Measurements from ENCODE around the gene TRIM54.

Gene TRIM54

DNA sequence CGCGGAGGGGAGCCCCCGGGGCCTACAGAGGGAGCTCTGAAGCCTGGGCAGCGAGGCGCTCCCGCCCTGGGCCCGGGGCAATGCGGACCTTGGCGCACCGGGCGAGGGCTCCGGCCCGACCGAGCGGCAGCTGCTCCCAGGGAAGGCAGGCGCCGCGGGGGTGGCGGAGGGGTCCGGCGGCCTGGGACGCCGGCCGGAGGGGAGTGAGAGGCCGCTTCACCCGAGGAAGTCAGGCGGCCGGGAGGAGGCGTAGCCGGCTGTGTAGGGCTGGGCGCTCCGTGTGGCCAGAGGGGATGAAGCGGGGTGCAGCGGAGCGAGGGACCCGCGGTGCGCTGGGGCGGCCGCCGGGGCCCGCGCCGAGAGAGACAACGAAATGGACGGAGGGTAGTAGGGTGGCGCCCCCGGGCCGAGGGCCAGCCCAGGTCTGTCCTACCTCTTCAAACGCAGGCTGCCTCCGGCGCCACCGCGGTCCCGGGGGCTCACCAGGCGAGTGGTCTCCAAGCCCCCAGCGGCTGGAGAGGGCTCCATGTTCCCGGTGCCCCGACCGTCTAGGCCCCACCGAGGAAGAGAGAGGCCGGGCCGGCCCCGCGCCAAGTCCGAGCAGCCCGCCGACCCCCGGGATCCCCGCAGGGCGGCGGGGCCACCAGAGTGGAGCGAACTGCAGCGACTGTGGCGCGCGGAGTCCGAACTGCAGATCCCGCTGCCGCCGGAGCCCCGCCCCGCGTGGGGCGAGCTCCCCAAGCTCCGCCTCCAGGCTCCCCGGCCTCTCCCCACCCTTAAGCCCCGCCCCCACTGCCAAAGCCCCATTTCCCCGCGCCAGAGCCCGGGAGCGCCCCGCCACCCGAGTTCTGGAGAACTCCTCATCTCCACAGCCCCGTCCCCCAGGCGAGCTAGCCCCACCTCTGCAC lies 19.6 kb upstream of the TRIM54 start, which contains the start of gene SLC30A3 (continued):
- no peak for TF ChIP-seq ZNF398 (tag by site-specific recombination; IDR thresholded peaks at IDR 0.05)
- TF ChIP-seq ZNF157 (tag by site-specific recombination; IDR thresholded peaks at IDR 0.05) = no peak
- TF ChIP-seq MYNN (tag by site-specific recombination; IDR thresholded peaks at IDR 0.05; ENCODE audit: borderline replicate concordance) = no peak
- TF ChIP-seq ZNF311 (tag by site-specific recombination; IDR thresholded peaks at IDR 0.05; ENCODE audit: borderline replicate concordance) = no peak
- TF ChIP-seq, protein P1, sequence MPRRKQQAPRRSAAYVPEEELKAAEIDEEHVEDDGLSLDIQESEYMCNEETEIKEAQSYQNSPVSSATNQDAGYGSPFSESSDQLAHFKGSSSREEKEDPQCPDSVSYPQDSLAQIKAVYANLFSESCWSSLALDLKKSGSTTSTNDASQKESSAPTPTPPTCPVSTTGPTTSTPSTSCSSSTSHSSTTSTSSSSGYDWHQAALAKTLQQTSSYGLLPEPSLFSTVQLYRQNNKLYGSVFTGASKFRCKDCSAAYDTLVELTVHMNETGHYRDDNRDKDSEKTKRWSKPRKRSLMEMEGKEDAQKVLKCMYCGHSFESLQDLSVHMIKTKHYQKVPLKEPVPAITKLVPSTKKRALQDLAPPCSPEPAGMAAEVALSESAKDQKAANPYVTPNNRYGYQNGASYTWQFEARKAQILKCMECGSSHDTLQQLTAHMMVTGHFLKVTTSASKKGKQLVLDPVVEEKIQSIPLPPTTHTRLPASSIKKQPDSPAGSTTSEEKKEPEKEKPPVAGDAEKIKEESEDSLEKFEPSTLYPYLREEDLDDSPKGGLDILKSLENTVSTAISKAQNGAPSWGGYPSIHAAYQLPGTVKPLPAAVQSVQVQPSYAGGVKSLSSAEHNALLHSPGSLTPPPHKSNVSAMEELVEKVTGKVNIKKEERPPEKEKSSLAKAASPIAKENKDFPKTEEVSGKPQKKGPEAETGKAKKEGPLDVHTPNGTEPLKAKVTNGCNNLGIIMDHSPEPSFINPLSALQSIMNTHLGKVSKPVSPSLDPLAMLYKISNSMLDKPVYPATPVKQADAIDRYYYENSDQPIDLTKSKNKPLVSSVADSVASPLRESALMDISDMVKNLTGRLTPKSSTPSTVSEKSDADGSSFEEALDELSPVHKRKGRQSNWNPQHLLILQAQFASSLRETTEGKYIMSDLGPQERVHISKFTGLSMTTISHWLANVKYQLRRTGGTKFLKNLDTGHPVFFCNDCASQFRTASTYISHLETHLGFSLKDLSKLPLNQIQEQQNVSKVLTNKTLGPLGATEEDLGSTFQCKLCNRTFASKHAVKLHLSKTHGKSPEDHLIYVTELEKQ (tag by site-specific recombination; IDR thresholded peaks at IDR 0.05; ENCODE audit: borderline replicate concordance) = no peak
- TF ChIP-seq, protein P2, sequence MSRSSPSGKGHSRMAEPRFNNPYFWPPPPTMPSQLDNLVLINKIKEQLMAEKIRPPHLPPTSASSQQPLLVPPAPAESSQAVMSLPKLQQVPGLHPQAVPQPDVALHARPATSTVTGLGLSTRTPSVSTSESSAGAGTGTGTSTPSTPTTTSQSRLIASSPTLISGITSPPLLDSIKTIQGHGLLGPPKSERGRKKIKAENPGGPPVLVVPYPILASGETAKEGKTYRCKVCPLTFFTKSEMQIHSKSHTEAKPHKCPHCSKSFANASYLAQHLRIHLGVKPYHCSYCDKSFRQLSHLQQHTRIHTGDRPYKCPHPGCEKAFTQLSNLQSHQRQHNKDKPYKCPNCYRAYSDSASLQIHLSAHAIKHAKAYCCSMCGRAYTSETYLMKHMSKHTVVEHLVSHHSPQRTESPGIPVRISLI (tag by site-specific recombination; IDR thresholded peaks at IDR 0.05) = no peak
- no peak for TF ChIP-seq KLF10 (tag by site-specific recombination; IDR thresholded peaks at IDR 0.05)
- TF ChIP-seq GLI2 (tag by site-specific recombination; IDR thresholded peaks at IDR 0.05; ENCODE audit: borderline replicate concordance, low read depth) = no peak
- no peak for TF ChIP-seq SALL2 (tag by site-specific recombination; IDR thresholded peaks at IDR 0.05; ENCODE audit: borderline replicate concordance)
- peak; percentile 11; the same call in 1 of the 2 replicates for TF ChIP-seq KLF1 (tag by site-specific recombination; IDR thresholded peaks at IDR 0.05)
- no peak for TF ChIP-seq KLF8 (tag by site-specific recombination; IDR thresholded peaks at IDR 0.05)
- TF ChIP-seq ZNF266 (tag by site-specific recombination; IDR thresholded peaks at IDR 0.05; ENCODE audit: low read depth) = no peak
- TF ChIP-seq ZNF248 (tag by site-specific recombination; IDR thresholded peaks at IDR 0.05) = no peak
- TF ChIP-seq ZNF174 (tag by site-specific recombination; IDR thresholded peaks at IDR 0.05) = no peak
- TF ChIP-seq ZNF785 (tag by site-specific recombination; IDR thresholded peaks at IDR 0.05) = no peak
- TF ChIP-seq ZNF146 (tag by site-specific recombination; IDR thresholded peaks at IDR 0.05) = no peak
- no peak for TF ChIP-seq HOXD13 (CRISPR knock-in tag; IDR thresholded peaks at IDR 0.05; ENCODE audit: borderline replicate concordance)
- peak; percentile 57; the same call in 1 of the 2 replicates for TF ChIP-seq ZBTB7A (tag by site-specific recombination; IDR thresholded peaks at IDR 0.05; ENCODE audit: low read depth)
- TF ChIP-seq, protein P3, sequence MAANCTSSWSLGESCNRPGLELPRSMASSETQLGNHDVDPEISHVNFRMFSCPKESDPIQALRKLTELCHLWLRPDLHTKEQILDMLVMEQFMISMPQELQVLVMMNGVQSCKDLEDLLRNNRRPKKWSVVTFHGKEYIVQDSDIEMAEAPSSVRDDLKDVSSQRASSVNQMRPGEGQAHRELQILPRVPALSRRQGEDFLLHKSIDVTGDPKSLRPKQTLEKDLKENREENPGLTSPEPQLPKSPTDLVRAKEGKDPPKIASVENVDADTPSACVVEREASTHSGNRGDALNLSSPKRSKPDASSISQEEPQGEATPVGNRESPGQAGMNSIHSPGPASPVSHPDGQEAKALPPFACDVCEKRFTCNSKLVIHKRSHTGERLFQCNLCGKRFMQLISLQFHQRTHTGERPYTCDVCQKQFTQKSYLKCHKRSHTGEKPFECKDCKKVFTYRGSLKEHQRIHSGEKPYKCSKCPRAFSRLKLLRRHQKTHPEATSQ (tag by site-specific recombination; IDR thresholded peaks at IDR 0.05) = no peak
- TF ChIP-seq ZBTB6 (tag by site-specific recombination; IDR thresholded peaks at IDR 0.05) = 0 out of 2 replicates have a peak, but pooled peaks have one; percentile 19
- TF ChIP-seq, protein P4, sequence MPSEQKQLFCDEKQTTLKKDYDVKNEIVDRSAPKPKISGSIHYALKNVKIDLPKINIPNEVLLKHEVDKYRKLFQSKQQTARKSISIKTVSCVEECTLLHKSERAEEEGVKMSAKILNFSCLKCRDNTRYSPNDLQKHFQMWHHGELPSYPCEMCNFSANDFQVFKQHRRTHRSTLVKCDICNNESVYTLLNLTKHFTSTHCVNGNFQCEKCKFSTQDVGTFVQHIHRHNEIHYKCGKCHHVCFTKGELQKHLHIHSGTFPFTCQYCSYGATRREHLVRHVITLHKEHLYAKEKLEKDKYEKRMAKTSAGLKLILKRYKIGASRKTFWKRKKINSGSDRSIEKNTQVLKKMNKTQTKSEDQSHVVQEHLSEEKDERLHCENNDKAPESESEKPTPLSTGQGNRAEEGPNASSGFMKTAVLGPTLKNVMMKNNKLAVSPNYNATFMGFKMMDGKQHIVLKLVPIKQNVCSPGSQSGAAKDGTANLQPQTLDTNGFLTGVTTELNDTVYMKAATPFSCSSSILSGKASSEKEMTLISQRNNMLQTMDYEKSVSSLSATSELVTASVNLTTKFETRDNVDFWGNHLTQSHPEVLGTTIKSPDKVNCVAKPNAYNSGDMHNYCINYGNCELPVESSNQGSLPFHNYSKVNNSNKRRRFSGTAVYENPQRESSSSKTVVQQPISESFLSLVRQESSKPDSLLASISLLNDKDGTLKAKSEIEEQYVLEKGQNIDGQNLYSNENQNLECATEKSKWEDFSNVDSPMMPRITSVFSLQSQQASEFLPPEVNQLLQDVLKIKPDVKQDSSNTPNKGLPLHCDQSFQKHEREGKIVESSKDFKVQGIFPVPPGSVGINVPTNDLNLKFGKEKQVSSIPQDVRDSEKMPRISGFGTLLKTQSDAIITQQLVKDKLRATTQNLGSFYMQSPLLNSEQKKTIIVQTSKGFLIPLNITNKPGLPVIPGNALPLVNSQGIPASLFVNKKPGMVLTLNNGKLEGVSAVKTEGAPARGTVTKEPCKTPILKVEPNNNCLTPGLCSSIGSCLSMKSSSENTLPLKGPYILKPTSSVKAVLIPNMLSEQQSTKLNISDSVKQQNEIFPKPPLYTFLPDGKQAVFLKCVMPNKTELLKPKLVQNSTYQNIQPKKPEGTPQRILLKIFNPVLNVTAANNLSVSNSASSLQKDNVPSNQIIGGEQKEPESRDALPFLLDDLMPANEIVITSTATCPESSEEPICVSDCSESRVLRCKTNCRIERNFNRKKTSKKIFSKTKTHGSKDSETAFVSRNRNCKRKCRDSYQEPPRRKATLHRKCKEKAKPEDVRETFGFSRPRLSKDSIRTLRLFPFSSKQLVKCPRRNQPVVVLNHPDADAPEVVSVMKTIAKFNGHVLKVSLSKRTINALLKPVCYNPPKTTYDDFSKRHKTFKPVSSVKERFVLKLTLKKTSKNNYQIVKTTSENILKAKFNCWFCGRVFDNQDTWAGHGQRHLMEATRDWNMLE (tag by site-specific recombination; conservative IDR thresholded peaks at IDR 0.05; ENCODE audit: low read depth) = no peak
- TF ChIP-seq ZBTB44 (tag by site-specific recombination; IDR thresholded peaks at IDR 0.05) = peak; percentile 13; the same call in 1 of the 2 replicates
